HG03175 (cell line): ENCODE data around the gene DDI2.

Experiments
- ATAC-seq: cut with Tn5 transposase; IDR thresholded peaks from one replicate; pipeline ENCODE4 v1.9.1; 2021; ENCODE audit warnings: mild to moderate bottlenecking, moderate library complexity; ENCODE audit not compliant: unreplicated experiment

The DDI2 gene

GRCh38 chr1:15605398-15606383, 11.6 kb upstream of the DDI2 start:
- ATAC-seq, result no peak

- ATAC-seq, result no peak
Observed at GRCh38 chr1:15609631-15610030, 7.6 kb upstream of the DDI2 start.

- ATAC-seq, result no peak
Observed at GRCh38 chr1:15610167-15610566, 7.1 kb upstream of the DDI2 start.

GRCh38 chr1:15616373-15617172, 685 bp upstream of the DDI2 start:
- ATAC-seq, result peak; percentile 17

GRCh38 chr1:15618077-15618654, 908 bp downstream of the DDI2 start:
- peak; percentile 46 for ATAC-seq

GRCh38 chr1:15618655-15619525, 1.6 kb downstream of the DDI2 start:
- ATAC-seq, result no peak

GRCh38 chr1:15620155-15620545, 2.9 kb downstream of the DDI2 start:
- ATAC-seq, result no peak

GRCh38 chr1:15620902-15621682, 3.8 kb downstream of the DDI2 start:
- no peak for ATAC-seq

- ATAC-seq, result no peak
Observed at GRCh38 chr1:15621975-15622374, 4.7 kb downstream of the DDI2 start.

- ATAC-seq, result no peak
Observed at GRCh38 chr1:15622712-15623373, 5.6 kb downstream of the DDI2 start.

- no peak for ATAC-seq
Observed at GRCh38 chr1:15623435-15623834, 6.2 kb downstream of the DDI2 start.

- ATAC-seq, result no peak
Observed at GRCh38 chr1:15624133-15624714, 7.0 kb downstream of the DDI2 start.

- ATAC-seq, result no peak
Observed at GRCh38 chr1:15625056-15625917, 8.0 kb downstream of the DDI2 start.

GRCh38 chr1:15626269-15626950, 9.2 kb downstream of the DDI2 start:
- ATAC-seq, result no peak

- peak; percentile 92 for ATAC-seq
Observed at GRCh38 chr1:15627343-15627988, 10.2 kb downstream of the DDI2 start.

- ATAC-seq, result peak; percentile 16
Observed at GRCh38 chr1:15628003-15628402, 10.7 kb downstream of the DDI2 start.
